GM21576 (cell line): ENCODE results near the gene TEX54.
A peak's percentile ranks its signal among the peaks of the same experiment; 100 is the strongest.
"Not testable (repeated sequence)": the region's sequence is repeated elsewhere in the genome, so short reads cannot be mapped to it uniquely, and the experiment has no call there.

Experiments
- ATAC-seq: cut with Tn5 transposase; IDR thresholded peaks from one replicate; pipeline ENCODE4 v1.9.1; 2021; ENCODE audit warnings: mild to moderate bottlenecking, moderate library complexity; ENCODE audit not compliant: unreplicated experiment

TEX54 gene

GRCh38 chr11:62832336-62833234, at the start of gene TEX54:
TEX54 (minus strand) TSS chr11:62832841.
- peak; percentile 11 for ATAC-seq

DNA sequence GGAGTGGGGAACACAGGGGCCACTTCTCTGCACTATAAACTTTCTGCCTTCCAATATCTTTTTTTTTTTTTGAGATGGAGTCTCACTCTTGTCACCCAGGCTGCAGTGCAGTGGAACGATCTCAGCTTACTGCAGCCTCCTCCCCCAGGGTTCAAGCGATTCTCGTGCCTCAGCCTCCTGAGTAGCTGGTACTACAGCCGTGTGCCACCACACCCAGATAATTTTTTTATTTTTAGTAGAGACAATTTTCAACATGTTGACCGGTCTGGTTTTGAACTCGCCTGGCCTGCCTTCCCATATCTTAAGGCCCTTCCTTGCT, 49.7 kb upstream of the TEX54 start:
- ATAC-seq, result no peak

- ATAC-seq, result peak; percentile 44
These were observed 49.2 kb upstream of the TEX54 start for GRCh38 chr11:62881579-62882430.

DNA sequence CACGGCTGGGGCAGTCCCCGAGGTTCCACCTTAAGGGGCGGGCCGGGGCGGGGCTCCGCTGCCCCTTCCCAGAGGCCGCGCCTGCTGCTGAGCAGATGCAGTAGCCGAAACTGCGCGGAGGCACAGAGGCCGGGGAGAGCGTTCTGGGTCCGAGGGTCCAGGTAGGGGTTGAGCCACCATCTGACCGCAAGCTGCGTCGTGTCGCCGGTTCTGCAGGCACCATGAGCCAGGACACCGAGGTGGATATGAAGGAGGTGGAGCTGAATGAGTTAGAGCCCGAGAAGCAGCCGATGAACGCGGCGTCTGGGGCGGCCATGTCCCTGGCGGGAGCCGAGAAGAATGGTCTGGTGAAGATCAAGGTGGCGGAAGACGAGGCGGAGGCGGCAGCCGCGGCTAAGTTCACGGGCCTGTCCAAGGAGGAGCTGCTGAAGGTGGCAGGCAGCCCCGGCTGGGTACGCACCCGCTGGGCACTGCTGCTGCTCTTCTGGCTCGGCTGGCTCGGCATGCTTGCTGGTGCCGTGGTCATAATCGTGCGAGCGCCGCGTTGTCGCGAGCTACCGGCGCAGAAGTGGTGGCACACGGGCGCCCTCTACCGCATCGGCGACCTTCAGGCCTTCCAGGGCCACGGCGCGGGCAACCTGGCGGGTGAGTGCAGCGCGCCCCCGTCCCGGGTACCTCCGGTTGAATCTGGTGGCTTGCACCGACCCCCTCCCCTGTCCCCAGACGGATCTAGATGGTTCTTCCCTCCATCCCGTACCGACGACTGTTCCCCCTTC, 48.4 kb upstream of the TEX54 start, which contains the start of gene SLC3A2:
Gene SLC3A2, plus strand, starts transcription at position 94 of the 776 bp plus-strand sequence. Its CDS starts 128 bp downstream, at position 222.
- peak; percentile 70 for ATAC-seq

- peak; percentile 13 for ATAC-seq
These were observed 47.7 kb upstream of the TEX54 start for GRCh38 chr11:62880231-62880802.

GRCh38 chr11:62879235-62879978, 46.8 kb upstream of the TEX54 start:
- ATAC-seq, result no peak

GRCh38 chr11:62876712-62877111, 44.1 kb upstream of the TEX54 start:
- no peak for ATAC-seq

GRCh38 chr11:62875698-62876478, 43.2 kb upstream of the TEX54 start:
- no peak for ATAC-seq

- no peak for ATAC-seq
These were observed 42.2 kb upstream of the TEX54 start for GRCh38 chr11:62874851-62875250.

DNA sequence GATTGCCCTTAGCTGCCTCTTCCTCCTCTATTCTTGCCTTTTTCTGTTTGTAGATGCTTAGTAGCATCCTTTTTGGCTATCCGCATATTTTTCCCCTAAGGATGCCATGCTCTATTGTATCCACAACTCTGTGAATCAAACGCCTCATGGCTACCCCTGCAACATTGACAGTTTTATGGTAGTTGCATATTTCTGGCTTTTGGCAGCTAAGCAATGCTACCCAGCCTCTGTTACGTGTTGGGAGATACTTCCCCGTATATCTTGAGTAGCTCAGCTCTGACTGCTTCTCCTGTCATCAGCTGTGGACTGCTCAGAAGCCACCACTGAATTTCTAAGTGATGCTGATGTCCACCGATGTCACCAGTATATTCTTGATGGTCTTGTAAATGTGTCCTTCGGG, 33.0 kb upstream of the TEX54 start:
- no peak for ATAC-seq

- no peak for ATAC-seq
These were observed 31.2 kb upstream of the TEX54 start for GRCh38 chr11:62863687-62864335.

GRCh38 chr11:62861564-62862192, 29.0 kb upstream of the TEX54 start:
- ATAC-seq, result not testable (repeated sequence)

DNA sequence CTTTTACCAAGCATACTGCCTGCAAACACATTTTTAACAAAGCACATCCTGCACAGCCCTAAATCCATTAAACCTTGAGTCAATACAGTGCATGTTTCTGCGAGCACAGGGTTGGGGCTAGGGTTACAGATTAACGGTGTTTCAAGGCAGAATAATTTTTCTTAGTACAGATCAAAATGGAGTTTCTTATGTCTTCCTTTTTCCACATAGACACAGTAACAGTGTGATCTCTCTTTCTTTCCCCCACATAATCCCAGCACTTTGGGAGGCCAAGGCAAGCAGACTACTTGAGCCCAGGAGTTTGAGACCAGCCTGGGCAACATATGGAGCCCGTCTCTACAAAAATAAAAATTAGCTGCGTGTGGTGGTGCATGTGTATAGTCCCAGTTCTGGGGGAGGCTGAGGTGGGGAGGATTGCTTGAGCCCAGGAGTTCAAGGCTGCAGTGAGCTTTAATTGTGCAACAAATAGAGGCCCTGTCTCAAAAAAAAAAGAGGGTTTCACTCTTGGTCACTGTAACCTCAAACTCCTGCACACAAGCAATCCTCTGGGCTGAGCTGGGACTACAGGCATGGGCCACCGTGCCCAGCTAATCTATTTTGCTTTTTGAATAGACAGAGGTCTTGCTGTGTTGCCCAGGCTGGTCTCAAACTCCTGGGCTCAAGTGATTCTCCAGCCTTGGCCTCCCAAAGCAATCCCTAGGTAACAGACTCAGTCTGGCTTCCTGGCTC, 28.4 kb upstream of the TEX54 start:
- ATAC-seq, result no peak

DNA sequence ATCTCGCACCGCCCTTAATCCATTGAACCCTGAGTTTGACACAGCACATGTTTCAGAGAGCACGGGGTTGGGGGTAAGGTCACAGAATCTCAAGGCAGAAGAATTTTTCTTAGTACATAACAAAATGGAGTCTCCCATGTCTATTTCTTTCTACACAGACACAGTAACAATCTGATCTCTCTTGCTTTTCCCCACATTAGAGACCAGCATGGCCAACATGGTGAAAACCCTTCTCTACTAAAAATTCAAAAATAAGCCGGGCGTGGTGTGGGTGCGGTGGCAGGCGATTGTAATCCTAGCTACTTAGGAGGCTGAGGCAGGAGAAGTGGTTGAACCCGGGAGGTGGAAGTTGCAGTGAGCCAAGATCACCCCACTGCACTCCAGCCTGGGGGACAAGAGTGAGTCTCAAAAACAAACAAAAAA, 26.7 kb upstream of the TEX54 start:
- ATAC-seq, result not testable (repeated sequence)

DNA sequence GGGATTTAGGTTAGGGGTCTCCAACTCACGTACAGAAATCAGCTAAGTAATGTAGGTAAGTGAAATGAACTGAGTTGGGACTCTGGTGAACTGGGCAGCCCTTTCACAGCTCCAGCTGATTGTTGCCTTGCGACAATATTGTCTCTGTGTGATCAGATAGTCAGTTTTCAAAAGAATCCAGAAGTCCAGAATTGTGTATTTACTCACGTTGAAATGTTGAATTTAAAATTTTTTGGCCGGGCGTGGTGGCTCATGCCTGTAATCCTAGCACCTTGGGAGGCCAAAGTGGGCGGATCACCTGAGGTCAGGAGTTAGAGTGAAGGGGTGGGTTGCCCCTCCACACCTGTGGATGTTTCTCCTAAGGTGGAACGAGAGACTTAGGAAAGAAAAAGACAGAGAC, 25.6 kb upstream of the TEX54 start:
- no peak for ATAC-seq

DNA sequence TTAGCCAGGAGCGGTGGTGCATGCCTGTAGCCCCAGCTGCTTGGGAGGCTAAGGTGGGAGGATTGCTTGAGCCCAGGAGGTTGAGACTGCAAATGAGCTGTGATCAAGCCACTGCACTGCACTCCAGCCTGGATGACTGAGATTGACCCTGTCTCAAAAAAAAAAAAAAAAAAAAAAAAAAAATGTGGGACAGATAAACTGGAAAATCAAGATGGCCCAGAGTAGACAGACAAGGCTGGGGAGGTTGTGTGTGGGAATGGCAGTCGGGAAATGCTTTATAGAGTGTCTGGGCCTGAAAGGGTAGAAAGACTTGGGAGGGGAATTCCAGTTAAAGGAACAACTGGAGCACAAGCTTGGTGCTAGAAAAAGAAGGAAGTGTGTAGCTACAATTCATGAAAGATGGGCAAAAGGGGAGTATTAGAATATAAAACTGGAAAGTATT, 24.9 kb upstream of the TEX54 start:
- no peak for ATAC-seq

DNA sequence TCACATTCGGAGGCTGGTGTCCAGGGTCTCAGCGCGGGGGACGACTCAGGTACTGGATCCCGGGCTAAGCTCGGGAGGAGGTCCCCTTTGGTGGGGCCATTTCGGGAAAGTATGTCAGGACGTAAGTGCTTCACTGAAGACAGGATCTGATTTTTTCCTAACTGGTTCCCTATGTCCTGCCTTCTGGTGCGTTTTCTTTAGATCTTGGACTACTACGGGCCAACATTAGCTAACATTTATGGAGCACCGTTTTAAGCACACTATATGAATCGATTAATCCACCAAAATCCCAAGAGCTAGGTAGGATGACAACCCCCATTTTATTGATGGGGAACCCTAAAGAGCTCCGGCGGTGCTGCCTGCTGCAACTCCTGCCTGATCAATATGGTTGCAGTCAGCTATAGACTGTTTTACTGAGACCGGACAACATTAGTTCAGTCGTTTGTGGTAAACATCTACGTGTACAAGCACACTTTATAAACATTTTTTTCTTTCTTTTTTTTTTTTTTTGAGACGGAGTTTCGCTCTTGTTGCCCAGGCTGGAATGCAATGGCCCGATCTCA, 23.8 kb upstream of the TEX54 start:
- ATAC-seq, result no peak
